Measurements from ENCODE around the gene HOXC6.
A peak's percentile ranks its signal among the peaks of the same experiment; 100 is the strongest.

Gene HOXC6

GRCh38 chr12:53985994-53986685 lies 42.1 kb upstream of the HOXC6 start:
- no peak for ATAC-seq (ENCODE audit: low read depth)

GRCh38 chr12:53986686-53987483 lies 41.4 kb upstream of the HOXC6 start:
- Mint-ChIP-seq H3K27me3 (peaks cover 51% of the 10 kb centered on the region), H3K27ac (peak overlapping the region; percentile 35), H3K9me3 (peaks cover 2% of the 10 kb centered on the region), H3K4me3 (no peak overlapping the region), H3K36me3 (no peaks in the 10 kb centered on the region), H3K4me1 (peaks cover 24% of the 10 kb centered on the region)
- no peak for DNase-seq (ENCODE audit: low spot score in 2 of 2)
- ATAC-seq (ENCODE audit: low read depth): no peak

More at GRCh38 chr12:53985994-53986685, 42.1 kb upstream of the HOXC6 start:
- H3K4me3 Mint-ChIP-seq: no peak overlapping the region
- H3K4me1 Mint-ChIP-seq: peaks cover 23% of the 10 kb centered on the region
- no peak overlapping the region for H3K27ac Mint-ChIP-seq
- H3K9me3 Mint-ChIP-seq: peaks cover 2% of the 10 kb centered on the region
- no peaks in the 10 kb centered on the region for H3K36me3 Mint-ChIP-seq
- DNase-seq (ENCODE audit: low spot score in 2 of 2): no peak
- peaks cover 54% of the 10 kb centered on the region for H3K27me3 Mint-ChIP-seq

- H3K9me3 Mint-ChIP-seq: peaks cover 2% of the 10 kb centered on the region
- ATAC-seq (ENCODE audit: low read depth) (no peak), DNase-seq (ENCODE audit: low spot score in 2 of 2) (no peak)
- H3K4me1 Mint-ChIP-seq: peaks cover 24% of the 10 kb centered on the region
- H3K27me3 Mint-ChIP-seq: peaks cover 55% of the 10 kb centered on the region
- H3K4me3 Mint-ChIP-seq: no peak overlapping the region
- H3K27ac Mint-ChIP-seq: no peak overlapping the region
- H3K36me3 Mint-ChIP-seq: no peaks in the 10 kb centered on the region
These were observed 40.4 kb upstream of the HOXC6 start for GRCh38 chr12:53987787-53988230.

- DNase-seq (ENCODE audit: low spot score in 2 of 2): no peak
- H3K4me3 Mint-ChIP-seq: peak overlapping the region; percentile 39
- no peak overlapping the region for H3K27ac Mint-ChIP-seq
- no peak for ATAC-seq (ENCODE audit: low read depth)
- H3K36me3 Mint-ChIP-seq: no peaks in the 10 kb centered on the region
- H3K9me3 Mint-ChIP-seq: peaks cover 2% of the 10 kb centered on the region
- H3K4me1 Mint-ChIP-seq: peaks cover 24% of the 10 kb centered on the region
- peaks cover 50% of the 10 kb centered on the region for H3K27me3 Mint-ChIP-seq
These were observed 39.6 kb upstream of the HOXC6 start for GRCh38 chr12:53988541-53989226.

GRCh38 chr12:53989227-53990113 lies 38.8 kb upstream of the HOXC6 start:
- Mint-ChIP-seq H3K4me3 (peak overlapping the region; percentile 39), H3K4me1 (peaks cover 24% of the 10 kb centered on the region)
- DNase-seq (ENCODE audit: low spot score in 2 of 2): no peak

GRCh38 chr12:53990311-53991076 lies 37.7 kb upstream of the HOXC6 start:
- Mint-ChIP-seq H3K36me3 (no peaks in the 10 kb centered on the region), H3K27me3 (peaks cover 51% of the 10 kb centered on the region), H3K4me3 (no peak overlapping the region), H3K9me3 (peaks cover 2% of the 10 kb centered on the region), H3K27ac (peak overlapping the region; percentile 30), H3K4me1 (peaks cover 28% of the 10 kb centered on the region)
- ATAC-seq (ENCODE audit: low read depth): no peak
- DNase-seq (ENCODE audit: low spot score in 2 of 2): no peak

More at GRCh38 chr12:53989227-53990113, 38.8 kb upstream of the HOXC6 start:
- ATAC-seq (ENCODE audit: low read depth): peak; percentile 39
- Mint-ChIP-seq H3K9me3 (peaks cover 2% of the 10 kb centered on the region), H3K27ac (no peak overlapping the region), H3K27me3 (peaks cover 56% of the 10 kb centered on the region), H3K36me3 (no peaks in the 10 kb centered on the region)

GRCh38 chr12:53991077-53991460 lies 37.2 kb upstream of the HOXC6 start:
- no peak overlapping the region for H3K4me3 Mint-ChIP-seq
- DNase-seq (ENCODE audit: low spot score in 2 of 2) (no peak), ATAC-seq (ENCODE audit: low read depth) (no peak)
- peak overlapping the region; percentile 30 for H3K27ac Mint-ChIP-seq
- peaks cover 32% of the 10 kb centered on the region for H3K4me1 Mint-ChIP-seq
- peaks cover 53% of the 10 kb centered on the region for H3K27me3 Mint-ChIP-seq
- no peaks in the 10 kb centered on the region for H3K36me3 Mint-ChIP-seq
- peaks cover 2% of the 10 kb centered on the region for H3K9me3 Mint-ChIP-seq

GRCh38 chr12:53992377-53992889 lies 35.8 kb upstream of the HOXC6 start:
- ATAC-seq (ENCODE audit: low read depth) (no peak), DNase-seq (ENCODE audit: low spot score in 2 of 2) (no peak)
- no peak overlapping the region for H3K4me3 Mint-ChIP-seq
- H3K36me3 Mint-ChIP-seq: no peaks in the 10 kb centered on the region
- H3K27ac Mint-ChIP-seq: no peak overlapping the region
- peaks cover 36% of the 10 kb centered on the region for H3K4me1 Mint-ChIP-seq
- peaks cover 51% of the 10 kb centered on the region for H3K27me3 Mint-ChIP-seq
- peaks cover 2% of the 10 kb centered on the region for H3K9me3 Mint-ChIP-seq

- Mint-ChIP-seq H3K4me3 (no peak overlapping the region), H3K4me1 (peaks cover 37% of the 10 kb centered on the region)
These were observed 34.9 kb upstream of the HOXC6 start for GRCh38 chr12:53993162-53994008.

GRCh38 chr12:53994009-53994263 lies 34.3 kb upstream of the HOXC6 start:
- H3K4me1 Mint-ChIP-seq: peaks cover 35% of the 10 kb centered on the region
- H3K27me3 Mint-ChIP-seq: peaks cover 54% of the 10 kb centered on the region
- peak overlapping the region; percentile 83 for H3K27ac Mint-ChIP-seq
- ATAC-seq (ENCODE audit: low read depth) (no peak), DNase-seq (ENCODE audit: low spot score in 2 of 2) (no peak)
- H3K36me3 Mint-ChIP-seq: no peaks in the 10 kb centered on the region
- H3K4me3 Mint-ChIP-seq: peak overlapping the region; percentile 57
- no peaks in the 10 kb centered on the region for H3K9me3 Mint-ChIP-seq

More at GRCh38 chr12:53993162-53994008, 34.9 kb upstream of the HOXC6 start:
- Mint-ChIP-seq H3K36me3 (no peaks in the 10 kb centered on the region), H3K27me3 (peaks cover 50% of the 10 kb centered on the region), H3K27ac (peak overlapping the region; percentile 83), H3K9me3 (no peaks in the 10 kb centered on the region)
- DNase-seq (ENCODE audit: low spot score in 2 of 2): no peak
- ATAC-seq (ENCODE audit: low read depth): no peak

GRCh38 chr12:53994264-53995001 lies 33.8 kb upstream of the HOXC6 start:
- peaks cover 30% of the 10 kb centered on the region for H3K4me1 Mint-ChIP-seq
- no peak for DNase-seq (ENCODE audit: low spot score in 2 of 2)
- H3K27me3 Mint-ChIP-seq: peaks cover 52% of the 10 kb centered on the region
- no peaks in the 10 kb centered on the region for H3K36me3 Mint-ChIP-seq
- no peak for ATAC-seq (ENCODE audit: low read depth)
- peak overlapping the region; percentile 83 for H3K27ac Mint-ChIP-seq
- H3K4me3 Mint-ChIP-seq: peak overlapping the region; percentile 57
- no peaks in the 10 kb centered on the region for H3K9me3 Mint-ChIP-seq

- DNase-seq (ENCODE audit: low spot score in 2 of 2) (no peak), ATAC-seq (ENCODE audit: low read depth) (no peak)
- Mint-ChIP-seq H3K9me3 (no peaks in the 10 kb centered on the region), H3K36me3 (no peaks in the 10 kb centered on the region), H3K4me3 (peak overlapping the region; percentile 39), H3K4me1 (peaks cover 24% of the 10 kb centered on the region), H3K27me3 (peaks cover 47% of the 10 kb centered on the region), H3K27ac (peak overlapping the region; percentile 21)
These were observed 33.2 kb upstream of the HOXC6 start for GRCh38 chr12:53995002-53995377.

Measured in memory B cell (primary cell).